ENCODE results near the gene DNER. TPM values are rescaled to one million over a fixed set of nuclear protein-coding genes. Genes with fewer than 3 reads are reported as not detected.

Gene DNER
- total and polyA plus RNA-seq, 2 donors (not counting 3 experiments of a cell fraction or from before 2014, with no cell fraction given), result 0.01 TPM; not detected in 1

GRCh38 chr2:229467783-229468182 lies 246.6 kb downstream of the DNER start:
- H3K27ac ChIP-seq (ENCODE audit: insufficient read depth, low read depth, low read length), result no peak overlapping the region
- ChIA-PET POLR2A (no interaction called here), CTCF (interaction anchor here (1.3 kb wide), 1 partner anchor 36 kb away, joined by 4 read pairs; no protein-coding TSS in a partner anchor)
- no peak overlapping the region for H3K4me3 ChIP-seq (replicated peaks in 1 of 3; ENCODE audit: insufficient read depth in 1 of 3, low read depth in 1 of 3, low read length in 3 of 3)
- H3K27me3 ChIP-seq (ENCODE audit: control insufficient read depth in 2 of 2, insufficient read depth in 2 of 2, low read length in 2 of 2), result no peaks in the 10 kb centered on the region
- no peak overlapping the region for H3K9ac ChIP-seq (replicated peaks; ENCODE audit: extremely low read depth, insufficient read depth, low read length)
- H4K20me1 ChIP-seq (replicated peaks; ENCODE audit: control insufficient read depth, extremely low read depth, insufficient read depth, low read length), result no peaks in the 10 kb centered on the region
- no peak for TF ChIP-seq JUN (IDR thresholded peaks at IDR 0.05; ENCODE audit: borderline replicate concordance, insufficient read depth, insufficient read length, low read depth)
- intact Hi-C loops (cut with micrococcal nuclease) (no loop called here), dilution Hi-C loops (cut with MboI; ENCODE audit: extremely low pct_ligation_motif_present, low sequenced_read_pairs) (no loop called here)
- no peak overlapping the region for H2AFZ ChIP-seq (ENCODE audit: low read depth, low read length)
- H3K4me1 ChIP-seq (ENCODE audit: control insufficient read depth, extremely low read depth, insufficient read depth, low read length), result no peaks in the 10 kb centered on the region
- no peaks in the 10 kb centered on the region for H3K36me3 ChIP-seq (ENCODE audit: control insufficient read depth in 2 of 2, extremely low read depth in 1 of 2, insufficient read depth in 2 of 2, low read length in 2 of 2)
- DNase-seq (ENCODE audit: low read depth, low spot score) (no peak), FAIRE-seq (no peak)
- no peaks in the 10 kb centered on the region for H3K9me3 ChIP-seq (replicated peaks; ENCODE audit: control insufficient read depth, insufficient read depth, low read length)
- H3K9me1 ChIP-seq (replicated peaks; ENCODE audit: control insufficient read depth, extremely low read depth, insufficient read depth, low read length), result no peaks in the 10 kb centered on the region
- no peak overlapping the region for H3K4me2 ChIP-seq (ENCODE audit: insufficient read depth, low read length)
- BruUV-seq (replicated peaks), result no TSS peak
- H3K79me2 ChIP-seq (ENCODE audit: control insufficient read depth, insufficient read depth, low read length), result no peaks in the 10 kb centered on the region

GRCh38 chr2:229463841-229464346 lies 250.5 kb downstream of the DNER start:
- Histone ChIP-seq H3K4me2 (ENCODE audit: insufficient read depth, low read length) (no peak overlapping the region), H2AFZ (ENCODE audit: low read depth, low read length) (no peak overlapping the region), H3K9ac (replicated peaks; ENCODE audit: extremely low read depth, insufficient read depth, low read length) (no peak overlapping the region), H3K9me3 (replicated peaks; ENCODE audit: control insufficient read depth, insufficient read depth, low read length) (no peaks in the 10 kb centered on the region), H3K4me3 (replicated peaks in 1 of 3; ENCODE audit: insufficient read depth in 1 of 3, low read depth in 1 of 3, low read length in 3 of 3) (no peak overlapping the region), H3K79me2 (ENCODE audit: control insufficient read depth, insufficient read depth, low read length) (no peaks in the 10 kb centered on the region), H3K27ac (ENCODE audit: insufficient read depth, low read depth, low read length) (no peak overlapping the region), H4K20me1 (replicated peaks; ENCODE audit: control insufficient read depth, extremely low read depth, insufficient read depth, low read length) (no peaks in the 10 kb centered on the region), H3K4me1 (ENCODE audit: control insufficient read depth, extremely low read depth, insufficient read depth, low read length) (no peaks in the 10 kb centered on the region), H3K9me1 (replicated peaks; ENCODE audit: control insufficient read depth, extremely low read depth, insufficient read depth, low read length) (no peaks in the 10 kb centered on the region), H3K36me3 (ENCODE audit: control insufficient read depth in 2 of 2, extremely low read depth in 1 of 2, insufficient read depth in 2 of 2, low read length in 2 of 2) (no peaks in the 10 kb centered on the region), H3K27me3 (ENCODE audit: control insufficient read depth in 2 of 2, insufficient read depth in 2 of 2, low read length in 2 of 2) (no peaks in the 10 kb centered on the region)
- dilution Hi-C loops (cut with MboI; ENCODE audit: extremely low pct_ligation_motif_present, low sequenced_read_pairs) (no loop called here), intact Hi-C loops (cut with micrococcal nuclease) (no loop called here)
- no peak for DNase-seq (ENCODE audit: low read depth, low spot score)
- ChIA-PET CTCF (interaction anchor here (0.8 to 1.5 kb wide), 4 partner anchors 13 to 123 kb away, joined by 3 to 4 read pairs (median 3); no protein-coding TSS in a partner anchor), POLR2A (no interaction called here)
- FAIRE-seq, result no peak
- TF ChIP-seq EZH2 (IDR thresholded peaks at IDR 0.05; ENCODE audit: borderline replicate concordance, low read depth, low read length, severe bottlenecking) (no peak), MAX (IDR thresholded peaks at IDR 0.05; ENCODE audit: insufficient read depth, insufficient read length) (no peak), GATA2 (IDR thresholded peaks at IDR 0.05; ENCODE audit: insufficient read depth, insufficient read length, low read depth, low read length) (no peak), JUN (IDR thresholded peaks at IDR 0.05; ENCODE audit: borderline replicate concordance, insufficient read depth, insufficient read length, low read depth) (no peak), FOS (IDR thresholded peaks at IDR 0.05; ENCODE audit: borderline replicate concordance, insufficient read depth, low read length) (no peak), CTCF (IDR thresholded peaks at IDR 0.05; ENCODE audit: extremely low read depth in 1 of 2, insufficient read depth in 1 of 2, low read depth in 1 of 2, low read length in 2 of 2) (no peak), MYC (IDR thresholded peaks at IDR 0.05; ENCODE audit: low read depth, low read length) (no peak), POLR2AphosphoS5 (IDR thresholded peaks at IDR 0.05; ENCODE audit: insufficient read depth, low read depth, low read length) (no peak), POLR2A (IDR thresholded peaks at IDR 0.05; ENCODE audit: low read depth, low read length) (no peak)
- no TSS peak for BruUV-seq (replicated peaks)
